ENCODE data around the gene BTBD2. TPM values are rescaled to one million over a fixed set of nuclear protein-coding genes. Genes with fewer than 3 reads are reported as not detected.

BTBD2 gene
- total and polyA plus RNA-seq, 2 experiments from 2014 or later = 23.8 to 130 TPM

- Mint-ChIP-seq H3K9me3 (no peaks in the 10 kb centered on the region), H3K27ac (no peak overlapping the region), H3K4me3 (no peak overlapping the region), H3K36me3 (ENCODE audit: low read depth) (peaks cover 30% of the 10 kb centered on the region; the same call in 2 of the 3 replicates), H3K4me1 (no peaks in the 10 kb centered on the region), H3K27me3 (ENCODE audit: insufficient read depth, low read depth, poor library complexity) (peaks cover 15% of the 10 kb centered on the region)
- no peak for TF ChIP-seq CREB1 (CRISPR knock-in tag; IDR thresholded peaks at IDR 0.05; ENCODE audit: low read depth)
- TF ChIP-seq EZH2 (IDR thresholded peaks at IDR 0.05; ENCODE audit: low read depth, unreplicated experiment) = no peak
- TF ChIP-seq REST (IDR thresholded peaks at IDR 0.05; ENCODE audit: unreplicated experiment) = no peak
- no peak for TF ChIP-seq NANOG (IDR thresholded peaks at IDR 0.05; ENCODE audit: borderline replicate concordance)
- no peak for TF ChIP-seq ETS1 (IDR thresholded peaks at IDR 0.05)
- TF ChIP-seq, protein P1, sequence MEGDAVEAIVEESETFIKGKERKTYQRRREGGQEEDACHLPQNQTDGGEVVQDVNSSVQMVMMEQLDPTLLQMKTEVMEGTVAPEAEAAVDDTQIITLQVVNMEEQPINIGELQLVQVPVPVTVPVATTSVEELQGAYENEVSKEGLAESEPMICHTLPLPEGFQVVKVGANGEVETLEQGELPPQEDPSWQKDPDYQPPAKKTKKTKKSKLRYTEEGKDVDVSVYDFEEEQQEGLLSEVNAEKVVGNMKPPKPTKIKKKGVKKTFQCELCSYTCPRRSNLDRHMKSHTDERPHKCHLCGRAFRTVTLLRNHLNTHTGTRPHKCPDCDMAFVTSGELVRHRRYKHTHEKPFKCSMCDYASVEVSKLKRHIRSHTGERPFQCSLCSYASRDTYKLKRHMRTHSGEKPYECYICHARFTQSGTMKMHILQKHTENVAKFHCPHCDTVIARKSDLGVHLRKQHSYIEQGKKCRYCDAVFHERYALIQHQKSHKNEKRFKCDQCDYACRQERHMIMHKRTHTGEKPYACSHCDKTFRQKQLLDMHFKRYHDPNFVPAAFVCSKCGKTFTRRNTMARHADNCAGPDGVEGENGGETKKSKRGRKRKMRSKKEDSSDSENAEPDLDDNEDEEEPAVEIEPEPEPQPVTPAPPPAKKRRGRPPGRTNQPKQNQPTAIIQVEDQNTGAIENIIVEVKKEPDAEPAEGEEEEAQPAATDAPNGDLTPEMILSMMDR (conservative IDR thresholded peaks at IDR 0.05; ENCODE audit: low read depth in 2 of 2) = no peak
- no peak for TF ChIP-seq STAT1 (IDR thresholded peaks at IDR 0.05; ENCODE audit: unreplicated experiment)
- Histone ChIP-seq H3K27me3 (ENCODE audit: insufficient read depth) (no peaks in the 10 kb centered on the region), H4K20me1 (replicated peaks; ENCODE audit: insufficient read depth) (peaks cover 7% of the 10 kb centered on the region; the same call in 1 of the 2 replicates), H3K4me1 (ENCODE audit: insufficient read depth) (no peaks in the 10 kb centered on the region), H3K9me2 (ENCODE audit: insufficient read depth) (no peaks in the 10 kb centered on the region), H2AFZ (no peak overlapping the region), H3K27ac (ENCODE audit: low read depth) (no peak overlapping the region), H3K79me2 (replicated peaks; ENCODE audit: insufficient read depth) (no peaks in the 10 kb centered on the region), H3K36me3 (ENCODE audit: insufficient read depth) (no peaks in the 10 kb centered on the region), H3F3A (replicated peaks; ENCODE audit: low read depth) (peaks cover 27% of the 10 kb centered on the region; the same call in 1 of the 2 replicates), H3K4me3 (no peak overlapping the region), H3K4me2 (no peak overlapping the region)
- DNase-seq (ENCODE audit: low spot score) (no peak), ATAC-seq (no peak)
These were observed 25.1 kb downstream of the BTBD2 start for GRCh38 chr19:1990230-1991017.
